Glomerular visceral epithelial cell (primary cell): ENCODE measurements around the gene ADGRG2.
A peak's percentile ranks its signal among the peaks of the same experiment; 100 is the strongest.

ENCODE experiments used
- DNase-seq: peaks from one replicate; pipeline ENCODE4 v3.0.0-alpha.2; 2016; ENCODE audit errors: extremely low spot score

ADGRG2 gene

GRCh38 chrX:19121898-19122640, at the start of gene ADGRG2:
TSS of gene ADGRG2 (minus strand) at chrX:19122468. CDS start at chrX:19068834, 53,634 bp downstream.
- DNase-seq: peak; percentile 14

GRCh38 chrX:19168609-19169008, 46.3 kb upstream of the ADGRG2 start:
- DNase-seq: no peak

GRCh38 chrX:19162851-19163250, 40.6 kb upstream of the ADGRG2 start:
- no peak for DNase-seq

DNA sequence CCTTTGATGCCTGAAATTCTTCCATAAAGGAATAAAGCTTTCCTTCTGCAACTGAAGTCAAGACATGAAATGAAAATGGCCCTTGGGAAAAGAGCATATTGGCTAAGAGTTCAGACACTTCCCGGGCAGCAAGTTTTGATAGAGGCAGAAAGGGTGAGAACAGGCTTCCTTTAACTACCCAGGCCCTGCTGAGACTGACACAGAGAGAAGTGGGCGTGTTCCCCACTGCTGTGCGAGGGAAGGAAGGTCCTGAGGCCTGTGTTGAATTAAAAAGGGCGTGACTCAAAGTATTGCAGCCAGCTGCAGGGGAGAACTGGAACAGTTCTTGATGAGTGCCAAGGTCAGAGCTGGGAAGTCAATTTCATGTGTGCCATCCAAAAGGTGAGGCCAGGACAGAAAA, 33.9 kb upstream of the ADGRG2 start:
- no peak for DNase-seq

GRCh38 chrX:19152762-19153161, 30.5 kb upstream of the ADGRG2 start:
- DNase-seq: peak; percentile 12

DNA sequence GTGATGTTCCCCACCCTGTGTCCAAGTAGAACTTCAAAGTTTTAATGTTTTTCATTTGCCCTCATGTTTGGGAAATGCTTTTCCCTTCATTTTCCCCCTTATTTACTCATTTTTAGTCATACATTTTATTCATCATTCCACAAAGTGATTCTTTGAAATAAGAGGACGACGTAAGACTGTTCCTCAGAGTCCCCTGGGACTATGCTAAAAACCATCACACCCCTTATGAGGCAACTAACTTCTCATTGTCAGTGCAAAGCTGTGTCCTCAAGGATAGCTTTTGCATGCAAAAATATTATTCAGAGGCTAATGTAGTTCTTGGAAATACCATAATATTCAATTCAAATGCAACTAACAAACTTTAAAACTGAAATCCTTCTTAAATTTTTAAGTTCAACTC, 14.8 kb upstream of the ADGRG2 start:
- DNase-seq: no peak

- DNase-seq: no peak
Measured at GRCh38 chrX:19133784-19134183, 11.5 kb upstream of the ADGRG2 start.

GRCh38 chrX:19133231-19133630, 11.0 kb upstream of the ADGRG2 start:
- DNase-seq: no peak

DNA sequence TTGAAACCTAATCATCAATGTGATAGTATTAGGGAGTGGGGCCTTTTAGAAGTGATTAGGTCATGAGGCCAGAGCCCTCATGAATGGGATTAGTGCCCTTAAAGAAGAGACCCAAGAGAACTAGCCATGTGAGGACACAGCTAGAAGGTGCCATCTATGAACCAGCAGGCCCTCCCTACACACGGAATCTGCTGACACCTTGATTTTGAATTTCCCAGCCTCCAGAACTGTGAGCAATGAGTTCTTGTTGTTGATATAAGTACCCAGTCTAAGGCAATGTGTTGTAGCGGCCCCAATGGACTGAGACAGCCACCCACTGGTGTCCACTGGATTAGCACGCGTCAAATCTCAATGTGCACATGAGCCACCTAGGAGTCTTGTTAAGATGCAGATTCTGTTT, 8.4 kb upstream of the ADGRG2 start:
- DNase-seq: no peak

DNA sequence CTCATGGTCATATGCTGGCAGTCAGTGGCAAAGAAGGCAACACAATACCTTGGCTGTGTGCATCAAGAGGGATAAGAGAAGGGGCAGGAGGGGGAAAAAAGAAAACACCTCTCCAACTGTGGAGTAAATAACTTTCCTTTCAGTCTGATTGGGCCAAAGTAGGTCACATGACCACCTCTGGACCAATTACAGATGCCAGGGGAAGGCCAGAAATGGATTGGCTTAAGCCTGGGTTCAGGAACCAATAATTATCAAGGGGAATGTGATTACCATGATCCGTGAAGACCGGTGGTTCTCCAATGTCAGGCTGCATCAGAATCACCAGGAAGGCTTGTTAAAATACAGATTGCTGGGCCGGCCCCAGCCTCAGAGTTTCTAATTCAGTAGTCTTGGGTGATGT, 7.4 kb upstream of the ADGRG2 start:
- DNase-seq: no peak

- no peak for DNase-seq
Measured at GRCh38 chrX:19127649-19128168, 5.4 kb upstream of the ADGRG2 start.

- no peak for DNase-seq
Measured at GRCh38 chrX:19122641-19123009, 357 bp upstream of the ADGRG2 start.

- DNase-seq: no peak
Measured at GRCh38 chrX:19121466-19121865, 802 bp downstream of the ADGRG2 start.

GRCh38 chrX:19110642-19111041, 11.6 kb downstream of the ADGRG2 start:
- DNase-seq: no peak

DNA sequence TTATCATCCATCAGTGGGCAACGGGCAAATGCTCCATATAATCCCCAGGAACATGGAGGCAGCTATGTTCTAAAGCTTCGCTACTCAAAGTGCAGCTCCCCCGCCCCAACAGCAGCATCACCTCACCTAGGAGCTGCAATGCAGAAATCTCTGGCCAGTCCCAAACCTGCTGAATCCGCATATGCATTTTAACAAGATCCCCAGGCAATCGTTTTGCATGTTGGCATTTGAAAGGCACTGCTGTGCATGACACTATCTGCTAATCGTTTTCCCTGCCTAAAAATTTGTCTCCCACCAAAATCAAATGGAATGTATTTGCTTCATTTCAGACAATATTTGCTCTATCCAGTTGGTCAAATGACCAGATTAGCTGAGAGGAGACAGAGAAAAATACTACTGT, 15.2 kb downstream of the ADGRG2 start:
- no peak for DNase-seq

DNA sequence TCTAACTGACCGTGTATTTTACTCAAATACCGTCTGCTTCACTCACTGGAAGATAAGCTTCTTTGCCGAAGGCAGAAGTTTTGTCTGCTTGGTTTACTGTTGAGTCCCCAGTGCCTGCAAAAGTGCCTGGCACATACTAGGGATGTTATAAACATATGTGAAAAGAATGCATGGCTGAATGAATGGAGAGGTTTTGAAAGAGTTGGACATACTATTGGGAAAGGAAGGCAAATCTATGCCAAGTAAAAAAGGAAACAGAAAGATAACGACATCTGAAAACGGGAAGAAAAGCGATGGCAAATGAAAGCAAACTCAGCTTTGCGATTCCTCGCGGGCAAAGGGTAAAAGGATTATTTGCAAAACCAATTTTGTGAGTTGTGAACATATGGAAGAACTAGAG, 21.7 kb downstream of the ADGRG2 start:
- no peak for DNase-seq

DNA sequence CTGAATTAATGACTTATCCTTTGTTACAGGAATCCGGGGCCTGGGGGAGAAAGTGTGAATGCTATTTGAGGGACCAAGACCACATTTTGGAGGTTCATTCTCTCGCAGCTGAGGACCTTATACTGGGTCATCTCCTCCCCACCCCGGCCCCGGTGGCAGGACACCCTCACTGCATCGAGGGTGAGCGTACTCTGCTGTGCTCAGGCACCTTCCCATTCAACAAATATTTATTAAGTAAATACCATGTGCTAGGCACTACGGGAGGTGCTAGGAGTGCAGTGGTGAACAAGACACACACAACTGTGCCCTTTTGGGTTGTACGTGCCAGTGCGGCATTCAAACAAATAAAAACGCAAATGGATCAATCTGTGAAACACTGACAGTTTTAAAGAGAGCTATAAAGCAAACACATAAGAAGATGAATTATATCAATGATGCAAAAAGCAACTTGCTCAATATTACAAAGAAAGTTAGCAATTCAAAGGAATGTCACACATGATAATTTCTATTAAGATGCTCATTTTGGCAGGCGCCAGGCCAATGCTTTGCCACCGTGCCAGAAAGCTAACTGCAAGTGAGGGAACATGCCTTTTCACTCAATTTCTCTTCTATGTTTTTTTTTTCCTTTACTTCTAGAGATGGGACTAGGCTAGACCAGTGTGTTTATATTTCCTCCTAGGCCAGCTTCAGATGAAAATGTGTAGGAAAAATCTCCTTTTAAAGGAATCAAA, 24.6 kb downstream of the ADGRG2 start:
- no peak for DNase-seq

DNA sequence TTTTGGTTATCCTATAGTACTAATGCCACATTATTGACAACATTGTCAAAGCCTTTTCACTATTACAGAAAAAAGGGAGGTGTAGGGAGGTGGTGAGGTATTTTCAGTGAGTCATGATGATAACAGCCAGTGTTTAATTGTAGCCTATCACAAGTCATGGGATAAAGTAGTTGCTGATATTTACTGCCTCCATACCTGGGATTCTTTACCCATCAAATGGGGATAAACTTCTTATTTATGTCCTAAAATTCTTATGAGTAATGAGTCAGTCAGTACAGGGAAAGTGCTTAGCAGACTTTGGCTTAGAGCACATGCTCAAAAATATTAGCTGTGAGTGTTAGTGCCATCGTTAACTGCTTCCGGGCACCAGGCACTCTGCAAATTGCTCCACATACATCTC, 25.7 kb downstream of the ADGRG2 start:
- no peak for DNase-seq

GRCh38 chrX:19094654-19095053, 27.6 kb downstream of the ADGRG2 start:
- no peak for DNase-seq

GRCh38 chrX:19091596-19091995, 30.7 kb downstream of the ADGRG2 start:
- DNase-seq: no peak

DNA sequence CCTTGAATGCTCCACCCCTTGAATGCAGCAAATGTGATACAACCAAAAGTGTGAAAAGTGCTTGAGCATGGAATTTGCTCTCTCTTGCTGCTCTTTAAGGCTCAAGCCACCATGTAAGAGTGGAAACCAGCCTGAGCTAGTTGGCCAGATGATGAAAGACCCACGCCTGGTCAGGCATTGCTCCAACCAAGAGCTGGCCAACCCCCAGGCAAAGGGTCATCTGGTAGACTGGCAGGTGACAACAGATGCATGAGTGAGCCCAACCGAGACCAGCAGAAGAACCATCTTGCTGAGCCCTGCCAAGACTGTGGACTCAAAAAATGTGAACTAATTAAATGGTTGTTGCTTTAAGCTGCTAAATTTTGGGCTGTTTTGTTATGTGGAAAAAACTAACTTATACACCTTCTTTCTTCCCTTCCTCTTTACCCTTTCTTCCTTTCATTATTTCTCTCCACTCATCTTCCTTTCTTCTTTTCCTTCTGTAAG, 32.7 kb downstream of the ADGRG2 start:
- no peak for DNase-seq

GRCh38 chrX:19086102-19086772, 36.0 kb downstream of the ADGRG2 start:
- DNase-seq: no peak

DNA sequence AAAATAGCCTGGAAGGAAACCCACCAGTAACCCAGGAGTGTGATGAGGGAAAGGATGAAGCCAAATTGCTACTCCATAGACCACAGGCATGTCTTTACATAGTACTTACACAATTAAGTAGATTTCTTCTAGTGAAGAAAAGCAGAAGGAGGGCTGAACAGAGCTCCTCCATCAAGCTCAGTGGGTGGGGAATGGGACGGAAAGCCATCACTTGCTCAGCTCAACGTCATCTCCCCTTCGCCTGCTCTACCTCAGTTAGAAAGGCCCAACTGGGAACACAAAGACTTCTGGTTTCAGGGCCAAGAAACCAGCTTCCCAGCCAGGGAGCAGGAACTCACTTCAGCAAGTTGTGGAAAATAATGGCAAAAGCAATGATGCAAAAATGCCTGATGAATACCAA, 36.6 kb downstream of the ADGRG2 start:
- no peak for DNase-seq
